ENCODE results near the gene GRIP2. TPM values are rescaled to one million over a fixed set of nuclear protein-coding genes. Genes with fewer than 3 reads are reported as not detected.

Gene GRIP2
- total and polyA plus RNA-seq, 2 donors (not counting 3 experiments of a cell fraction or from before 2014, with no cell fraction given): not detected

GRCh38 chr3:14555835-14556234 is 15.7 kb upstream of the GRIP2 start:
- FAIRE-seq: no peak

More at GRCh38 chr3:14555835-14556234, 15.7 kb upstream of the GRIP2 start:
- H3K36me3 ChIP-seq (ENCODE audit: control insufficient read depth in 2 of 2, extremely low read depth in 1 of 2, insufficient read depth in 2 of 2, low read length in 2 of 2): no peaks in the 10 kb centered on the region
- no peaks in the 10 kb centered on the region for H3K9me3 ChIP-seq (replicated peaks; ENCODE audit: control insufficient read depth, insufficient read depth, low read length)
- ChIA-PET CTCF (no interaction called here), POLR2A (no interaction called here)
- no peak overlapping the region for H2AFZ ChIP-seq (ENCODE audit: low read depth, low read length)
- BruUV-seq (replicated peaks): no TSS peak
- no peaks in the 10 kb centered on the region for H3K4me1 ChIP-seq (ENCODE audit: control insufficient read depth, extremely low read depth, insufficient read depth, low read length)
- intact Hi-C loops (cut with micrococcal nuclease) (no loop called here), dilution Hi-C loops (cut with MboI; ENCODE audit: extremely low pct_ligation_motif_present, low sequenced_read_pairs) (no loop called here)
- DNase-seq (ENCODE audit: low read depth, low spot score): no peak
- H4K20me1 ChIP-seq (replicated peaks; ENCODE audit: control insufficient read depth, extremely low read depth, insufficient read depth, low read length): no peaks in the 10 kb centered on the region
- no peaks in the 10 kb centered on the region for H3K79me2 ChIP-seq (ENCODE audit: control insufficient read depth, insufficient read depth, low read length)
- H3K4me3 ChIP-seq (replicated peaks in 1 of 3; ENCODE audit: insufficient read depth in 1 of 3, low read depth in 1 of 3, low read length in 3 of 3): no peak overlapping the region
- TF ChIP-seq MAX (IDR thresholded peaks at IDR 0.05; ENCODE audit: insufficient read depth, insufficient read length) (no peak), JUN (IDR thresholded peaks at IDR 0.05; ENCODE audit: borderline replicate concordance, insufficient read depth, insufficient read length, low read depth) (no peak), POLR2A (IDR thresholded peaks at IDR 0.05; ENCODE audit: low read depth, low read length) (no peak), CTCF (IDR thresholded peaks at IDR 0.05; ENCODE audit: extremely low read depth in 1 of 2, insufficient read depth in 1 of 2, low read depth in 1 of 2, low read length in 2 of 2) (no peak), GATA2 (IDR thresholded peaks at IDR 0.05; ENCODE audit: insufficient read depth, insufficient read length, low read depth, low read length) (no peak), EZH2 (IDR thresholded peaks at IDR 0.05; ENCODE audit: borderline replicate concordance, low read depth, low read length, severe bottlenecking) (no peak), FOS (IDR thresholded peaks at IDR 0.05; ENCODE audit: borderline replicate concordance, insufficient read depth, low read length) (no peak), MYC (IDR thresholded peaks at IDR 0.05; ENCODE audit: low read depth, low read length) (no peak), POLR2AphosphoS5 (IDR thresholded peaks at IDR 0.05; ENCODE audit: insufficient read depth, low read depth, low read length) (no peak)
- peaks cover 4 to 13% of the 10 kb centered on the region in 2 experiments for H3K27me3 ChIP-seq (ENCODE audit: control insufficient read depth in 2 of 2, insufficient read depth in 2 of 2, low read length in 2 of 2)
- no peak overlapping the region for H3K4me2 ChIP-seq (ENCODE audit: insufficient read depth, low read length)
- H3K9ac ChIP-seq (replicated peaks; ENCODE audit: extremely low read depth, insufficient read depth, low read length): no peak overlapping the region
- H3K9me1 ChIP-seq (replicated peaks; ENCODE audit: control insufficient read depth, extremely low read depth, insufficient read depth, low read length): no peaks in the 10 kb centered on the region
- no peak overlapping the region for H3K27ac ChIP-seq (ENCODE audit: insufficient read depth, low read depth, low read length)

Data from endothelial cell of umbilical vein (primary cell).